ENCODE results near the gene ALG13.

DNA sequence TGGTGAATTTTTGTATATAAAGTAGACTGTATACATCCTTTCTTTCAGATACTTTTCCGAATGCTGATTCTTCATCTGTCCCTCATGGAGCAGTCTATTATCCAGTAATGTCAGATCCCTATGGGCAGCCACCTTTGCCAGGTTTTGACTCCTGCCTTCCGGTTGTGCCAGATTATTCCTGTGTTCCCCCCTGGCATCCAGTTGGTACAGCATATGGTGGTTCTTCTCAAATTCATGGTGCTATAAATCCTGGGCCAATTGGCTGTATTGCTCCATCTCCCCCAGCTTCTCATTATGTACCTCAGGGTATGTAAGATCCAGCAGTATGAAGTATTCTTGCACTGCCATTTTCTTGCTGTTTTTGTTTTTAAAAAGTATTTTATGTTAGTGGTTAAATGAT, 78.7 kb downstream of the ALG13 start:
- no peak for TF ChIP-seq POLR2A (IDR thresholded peaks at IDR 0.05)
- TF ChIP-seq, protein P1, sequence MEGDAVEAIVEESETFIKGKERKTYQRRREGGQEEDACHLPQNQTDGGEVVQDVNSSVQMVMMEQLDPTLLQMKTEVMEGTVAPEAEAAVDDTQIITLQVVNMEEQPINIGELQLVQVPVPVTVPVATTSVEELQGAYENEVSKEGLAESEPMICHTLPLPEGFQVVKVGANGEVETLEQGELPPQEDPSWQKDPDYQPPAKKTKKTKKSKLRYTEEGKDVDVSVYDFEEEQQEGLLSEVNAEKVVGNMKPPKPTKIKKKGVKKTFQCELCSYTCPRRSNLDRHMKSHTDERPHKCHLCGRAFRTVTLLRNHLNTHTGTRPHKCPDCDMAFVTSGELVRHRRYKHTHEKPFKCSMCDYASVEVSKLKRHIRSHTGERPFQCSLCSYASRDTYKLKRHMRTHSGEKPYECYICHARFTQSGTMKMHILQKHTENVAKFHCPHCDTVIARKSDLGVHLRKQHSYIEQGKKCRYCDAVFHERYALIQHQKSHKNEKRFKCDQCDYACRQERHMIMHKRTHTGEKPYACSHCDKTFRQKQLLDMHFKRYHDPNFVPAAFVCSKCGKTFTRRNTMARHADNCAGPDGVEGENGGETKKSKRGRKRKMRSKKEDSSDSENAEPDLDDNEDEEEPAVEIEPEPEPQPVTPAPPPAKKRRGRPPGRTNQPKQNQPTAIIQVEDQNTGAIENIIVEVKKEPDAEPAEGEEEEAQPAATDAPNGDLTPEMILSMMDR (IDR thresholded peaks at IDR 0.05 in 4 of 5, conservative IDR thresholded peaks at IDR 0.05 in 1 of 5): no peak
